Testis (tissue), 3 donors: ENCODE data around the gene TERT. TPM values are rescaled to one million over a fixed set of nuclear protein-coding genes. Genes with fewer than 3 reads are reported as not detected.

Source experiments
- DNase-seq: peaks from one replicate; pipeline ENCODE4 v3.0.0-alpha.2; 2019
- H3K27ac ChIP-seq, 2 donors: fragments of 200-600 bp; sonication (generic); one replicate each; pipeline ENCODE4 v1.5.1; 2019
- H3K27me3 ChIP-seq: fragments of 200-600 bp; sonication (generic); one replicate; pipeline ENCODE4 v1.5.1; 2019
- H3K36me3 ChIP-seq: fragments of 200-600 bp; sonication (generic); one replicate; pipeline ENCODE4 v1.5.1; 2017; ENCODE audit warnings: low read depth; ENCODE audit errors: missing control alignments
- H3K4me1 ChIP-seq: fragments of 200-600 bp; sonication (generic); one replicate; pipeline ENCODE4 v1.5.1; 2019
- H3K4me3 ChIP-seq, 2 donors: fragments of 200-600 bp; sonication (generic); one replicate each; pipeline ENCODE4 v1.5.1; 2017 to 2019
- H3K9me3 ChIP-seq: fragments of 200-600 bp; sonication (generic); one replicate; pipeline ENCODE4 v1.5.1; 2017
- POLR2A ChIP-seq: fragments of 450-650 bp; IDR thresholded peaks from one replicate; pipeline ENCODE4 v1.6.1; 2017; ENCODE audit warnings: antibody characterized with exemption, mild to moderate bottlenecking, moderate library complexity
- WGBS, 2 donors: methylation state at CpG; one replicate each; pipeline ENCODE4 v1.1.5; 2018; 5-methylcytosine and 5-hydroxymethylcytosine counted together
- intact Hi-C: fragments of 100-400 bp; cut with DNase I; formaldehyde crosslinking; loops from one replicate; pipeline ENCODE4 v1.15.1; 2023; ENCODE audit warnings: low total_unique reads
- polyA plus RNA-seq: library from polyadenylated mRNA; stranded (reverse); fragments of 350-450 nt; fragmentation: Illumina TruSeq; extraction: RNeasy Lipid Tissue Mini Kit (QIAGEN cat#74804); gene quantifications from one replicate; pipeline ENCODE4 v1.2.3, GENCODE V29; 2014; ENCODE audit warnings: low read depth, low replicate concordance; ENCODE audit not compliant: insufficient read depth
- total RNA-seq, 2 donors: library from RNA; depleted of rRNA; stranded (reverse); fragments of >200 nt; gene quantifications; one replicate each; pipeline ENCODE4 v1.2.3, GENCODE V29; 2016
- TF ChIP-seq, protein P1 (sequence below), 3 experiments: fragments of 450-650 bp in 2 of 3; fragments of 200-600 bp in 1 of 3; sonication (generic) in 1 of 3; IDR thresholded peaks; one replicate each; pipeline ENCODE4 v1.5.1; 2016 to 2019; ENCODE audit warnings: antibody characterized with exemption in 3 of 3, mild to moderate bottlenecking in 2 of 3, moderate library complexity in 1 of 3

TERT gene
- total and polyA plus RNA-seq, 3 donors from 2014 or later = 2.1 to 5.5 (median 4.4) TPM

- Histone ChIP-seq H3K27me3 (no peaks in the 10 kb centered on the region), H3K9me3 (no peaks in the 10 kb centered on the region), H3K36me3 (no peaks in the 10 kb centered on the region), H3K4me1 (no peaks in the 10 kb centered on the region), H3K4me3 (no peak overlapping the region), H3K27ac (no peak overlapping the region)
- 91 to 93% methylated on average over 32 to 38 of the region's 40 CpGs for WGBS, 2 donors
- DNase-seq = no peak
- intact Hi-C loops = no loop called here
- TF ChIP-seq POLR2A = no peak
- TF ChIP-seq, protein P1, sequence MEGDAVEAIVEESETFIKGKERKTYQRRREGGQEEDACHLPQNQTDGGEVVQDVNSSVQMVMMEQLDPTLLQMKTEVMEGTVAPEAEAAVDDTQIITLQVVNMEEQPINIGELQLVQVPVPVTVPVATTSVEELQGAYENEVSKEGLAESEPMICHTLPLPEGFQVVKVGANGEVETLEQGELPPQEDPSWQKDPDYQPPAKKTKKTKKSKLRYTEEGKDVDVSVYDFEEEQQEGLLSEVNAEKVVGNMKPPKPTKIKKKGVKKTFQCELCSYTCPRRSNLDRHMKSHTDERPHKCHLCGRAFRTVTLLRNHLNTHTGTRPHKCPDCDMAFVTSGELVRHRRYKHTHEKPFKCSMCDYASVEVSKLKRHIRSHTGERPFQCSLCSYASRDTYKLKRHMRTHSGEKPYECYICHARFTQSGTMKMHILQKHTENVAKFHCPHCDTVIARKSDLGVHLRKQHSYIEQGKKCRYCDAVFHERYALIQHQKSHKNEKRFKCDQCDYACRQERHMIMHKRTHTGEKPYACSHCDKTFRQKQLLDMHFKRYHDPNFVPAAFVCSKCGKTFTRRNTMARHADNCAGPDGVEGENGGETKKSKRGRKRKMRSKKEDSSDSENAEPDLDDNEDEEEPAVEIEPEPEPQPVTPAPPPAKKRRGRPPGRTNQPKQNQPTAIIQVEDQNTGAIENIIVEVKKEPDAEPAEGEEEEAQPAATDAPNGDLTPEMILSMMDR (IDR thresholded peaks at IDR 0.05) = no peak
Measured at GRCh38 chr5:1265461-1266455, 29.1 kb downstream of the TERT start.

GRCh38 chr5:1265026-1265425 is 29.8 kb downstream of the TERT start:
- H3K27ac ChIP-seq = no peak overlapping the region
- H3K9me3 ChIP-seq = no peaks in the 10 kb centered on the region
- intact Hi-C loops = no loop called here
- no peaks in the 10 kb centered on the region for H3K27me3 ChIP-seq
- no peak overlapping the region for H3K4me3 ChIP-seq
- TF ChIP-seq POLR2A = no peak
- TF ChIP-seq, protein P1 (IDR thresholded peaks at IDR 0.05) = no peak
- no peaks in the 10 kb centered on the region for H3K36me3 ChIP-seq
- DNase-seq = no peak
- H3K4me1 ChIP-seq = no peaks in the 10 kb centered on the region
- WGBS, 2 donors = 82 to 85% methylated on average over 10 to 15 of the region's 15 CpGs

DNA sequence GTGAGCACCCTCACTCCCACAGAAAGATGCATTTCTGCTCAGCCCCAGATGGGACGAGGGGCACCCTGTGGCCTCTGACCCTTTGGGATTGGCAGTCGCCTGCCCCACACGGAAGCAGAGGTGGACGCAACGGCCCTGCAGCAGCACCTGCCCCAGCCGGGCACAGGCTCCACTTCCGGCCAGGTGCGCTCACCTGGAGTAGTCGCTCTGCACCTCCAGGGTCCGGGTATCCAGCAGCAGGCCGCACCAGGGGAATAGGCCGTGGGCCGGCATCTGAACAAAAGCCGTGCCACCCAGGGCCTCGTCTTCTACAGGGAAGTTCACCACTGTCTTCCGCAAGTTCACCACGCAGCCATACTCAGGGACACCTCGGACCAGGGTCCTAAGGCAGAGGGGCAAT is 30.7 kb downstream of the TERT start:
- no peaks in the 10 kb centered on the region for H3K27me3 ChIP-seq
- H3K4me1 ChIP-seq = no peaks in the 10 kb centered on the region
- no peak overlapping the region for H3K4me3 ChIP-seq
- H3K36me3 ChIP-seq = no peaks in the 10 kb centered on the region
- H3K9me3 ChIP-seq = no peaks in the 10 kb centered on the region
- 93 to 96% methylated on average over 4 to 18 of the region's 18 CpGs for WGBS, 2 donors
- intact Hi-C loops = no loop called here
- H3K27ac ChIP-seq = no peak overlapping the region
- DNase-seq = no peak
- TF ChIP-seq POLR2A = no peak
- TF ChIP-seq, protein P1 (IDR thresholded peaks at IDR 0.05) = no peak

DNA sequence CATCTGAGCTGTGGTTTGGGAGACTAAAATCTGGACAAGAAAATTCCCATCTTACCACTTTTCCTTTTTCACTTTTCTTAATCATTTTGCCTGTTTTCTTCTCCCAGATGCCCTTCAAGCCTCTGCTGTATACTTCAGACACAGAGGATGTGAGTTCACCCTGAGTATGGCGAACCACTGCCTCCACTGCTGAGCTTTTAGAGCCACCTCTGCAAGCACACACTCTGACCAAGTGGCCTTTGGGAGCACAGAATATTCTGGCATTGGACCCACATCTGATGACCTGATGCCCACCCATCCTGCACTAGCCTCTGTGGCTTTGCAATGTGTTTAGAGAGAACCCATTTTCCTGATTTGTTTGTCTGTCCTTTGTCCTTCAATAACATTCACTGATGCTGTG is 32.5 kb downstream of the TERT start:
- H3K9me3 ChIP-seq = no peaks in the 10 kb centered on the region
- no peak for DNase-seq
- no peak overlapping the region for H3K4me3 ChIP-seq
- intact Hi-C loops = no loop called here
- no peaks in the 10 kb centered on the region for H3K27me3 ChIP-seq
- no peaks in the 10 kb centered on the region for H3K4me1 ChIP-seq
- H3K36me3 ChIP-seq = no peaks in the 10 kb centered on the region
- TF ChIP-seq, protein P1 (IDR thresholded peaks at IDR 0.05) = no peak
- no peak for TF ChIP-seq POLR2A
- no peak overlapping the region for H3K27ac ChIP-seq
- WGBS, 2 donors = 84 to 100% methylated on average over 1 of the region's 1 CpG
